HK-2 (cell line): ENCODE measurements around the gene PALLD.
"Not testable (repeated sequence)": the region's sequence is repeated elsewhere in the genome, so short reads cannot be mapped to it uniquely, and the experiment has no call there.

Experiments used
- DNase-seq: peaks from one replicate; pipeline ENCODE4 v3.0.0-alpha.2; 2018; ENCODE audit not compliant: unreplicated experiment

The PALLD gene

DNA sequence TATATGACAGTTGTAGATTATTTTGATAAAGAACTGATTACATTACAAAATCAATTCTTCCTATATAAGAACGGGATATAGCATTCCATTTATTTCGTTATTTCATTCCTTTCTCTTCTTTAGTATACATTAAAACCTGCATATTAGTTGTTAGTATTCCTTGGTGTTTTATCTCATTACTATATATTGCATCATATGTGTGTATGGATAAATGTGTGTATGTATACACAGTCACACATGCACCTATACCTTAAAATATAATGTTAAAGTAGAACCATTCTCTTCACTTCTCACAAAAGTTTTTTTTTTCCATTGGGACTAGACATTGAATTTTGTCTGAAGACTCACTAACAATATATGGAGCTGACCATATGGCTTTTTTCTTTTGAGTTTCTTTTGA lies 5.3 kb upstream of the PALLD start:
- no peak for DNase-seq

DNA sequence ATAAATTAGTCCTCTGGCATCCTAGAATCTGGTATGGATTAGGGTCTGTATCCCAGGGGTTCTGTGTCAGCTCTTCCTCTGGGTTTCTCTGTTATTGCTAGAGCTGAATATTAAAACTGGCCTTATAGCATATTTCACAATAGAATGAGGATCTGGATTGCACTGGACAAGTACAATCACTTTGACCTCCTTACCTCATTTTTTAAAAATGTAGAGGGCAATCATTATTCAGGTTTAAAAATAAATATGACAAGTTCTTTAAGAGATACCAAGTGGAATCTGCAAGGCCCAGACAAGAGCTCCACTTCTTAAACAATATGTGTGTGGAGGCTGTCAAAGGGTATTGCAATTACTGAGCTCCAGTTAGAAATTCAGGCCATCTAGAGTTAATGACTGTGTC lies 1.4 kb downstream of the PALLD start:
- no peak for DNase-seq

DNA sequence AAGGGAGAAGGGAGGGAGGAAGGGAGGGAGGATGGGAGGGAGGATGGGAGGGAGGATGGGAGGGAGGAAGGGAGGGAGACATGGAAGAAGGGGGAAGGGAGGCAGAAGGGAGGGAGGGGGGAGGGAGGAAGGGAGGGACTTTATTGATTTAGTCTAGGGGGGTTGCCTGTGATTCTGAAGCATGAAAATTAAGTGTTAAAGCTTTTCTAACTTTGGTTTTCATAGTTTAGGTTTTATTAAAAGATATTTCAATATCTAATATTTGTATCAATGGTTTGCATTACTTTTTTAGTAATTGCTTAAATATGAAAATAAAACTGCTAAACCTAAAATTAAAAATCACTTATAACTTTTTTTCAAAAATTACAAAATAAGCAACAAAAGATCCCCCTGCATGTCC lies 2.4 kb downstream of the PALLD start:
- DNase-seq, result no peak

DNA sequence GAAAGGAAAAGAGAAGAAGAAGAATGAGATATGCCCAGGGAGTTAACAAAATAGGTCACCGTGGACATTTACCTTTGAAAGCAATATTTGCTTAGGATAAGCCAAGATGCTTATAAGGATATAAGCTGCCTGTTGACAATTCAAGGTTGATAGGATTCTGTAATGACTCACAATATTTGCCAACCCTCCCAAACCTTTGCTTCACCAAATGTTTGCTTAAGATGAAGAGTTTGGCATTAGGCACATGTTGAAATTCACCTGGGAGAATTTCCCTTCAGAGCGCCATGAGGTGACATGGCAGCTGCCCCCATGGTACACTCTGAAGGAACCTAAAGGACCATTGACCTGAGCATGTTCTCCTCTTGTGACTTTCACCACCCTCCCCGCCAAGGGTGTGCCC lies 4.6 kb downstream of the PALLD start:
- DNase-seq, result no peak

DNA sequence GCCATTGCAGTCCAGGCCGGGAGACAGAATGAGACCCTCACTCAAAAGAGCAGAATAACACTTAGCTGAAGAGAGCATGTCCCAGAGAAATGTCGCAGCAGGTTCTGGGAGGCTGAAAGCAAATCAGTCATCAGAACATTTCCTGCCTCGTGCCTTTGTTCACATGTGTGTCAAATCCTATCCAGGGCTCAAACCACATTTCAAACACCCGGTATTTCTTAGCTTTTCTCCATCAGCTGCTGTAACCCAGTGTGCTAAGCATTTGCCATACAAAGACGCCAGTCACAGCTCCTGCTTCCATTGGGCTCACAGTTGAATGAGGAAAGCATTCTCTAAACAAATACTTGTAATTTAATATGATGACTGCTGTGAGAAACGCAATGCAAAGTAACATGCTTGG lies 6.0 kb downstream of the PALLD start:
- DNase-seq, result no peak

DNA sequence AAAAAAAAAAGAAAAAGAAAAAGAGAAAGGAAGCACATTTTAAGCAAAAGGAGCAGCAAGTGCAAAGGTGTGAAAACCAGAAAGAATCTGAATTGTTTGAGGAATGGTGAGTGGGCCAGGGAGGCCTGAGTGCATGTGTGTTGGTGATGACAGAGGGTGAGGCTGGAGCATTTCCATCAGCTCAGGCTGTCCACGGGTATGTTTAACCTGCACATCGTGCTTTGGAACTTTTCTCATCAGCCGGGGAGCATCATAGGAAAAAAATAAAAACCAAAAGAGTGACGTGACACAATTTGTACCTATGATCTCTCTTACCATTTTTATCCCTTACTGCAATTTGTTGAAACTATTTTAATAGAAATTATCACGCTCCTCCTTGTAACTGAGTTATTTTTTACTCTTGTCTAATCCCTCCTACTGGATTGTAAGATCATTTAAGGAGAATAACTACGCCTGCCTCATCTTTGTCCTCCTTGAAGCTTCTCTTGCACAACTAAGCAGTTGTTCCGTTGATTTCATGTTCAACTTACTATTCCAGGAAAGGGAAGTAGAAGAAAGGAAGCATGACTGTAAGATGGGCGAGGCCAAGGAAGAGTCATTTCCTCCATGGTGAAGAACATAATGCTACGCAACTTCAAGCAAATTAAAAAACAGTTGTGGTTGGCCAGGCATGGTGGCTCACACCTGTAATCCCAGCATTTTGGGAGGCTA lies 7.0 kb downstream of the PALLD start:
- DNase-seq, result no peak

DNA sequence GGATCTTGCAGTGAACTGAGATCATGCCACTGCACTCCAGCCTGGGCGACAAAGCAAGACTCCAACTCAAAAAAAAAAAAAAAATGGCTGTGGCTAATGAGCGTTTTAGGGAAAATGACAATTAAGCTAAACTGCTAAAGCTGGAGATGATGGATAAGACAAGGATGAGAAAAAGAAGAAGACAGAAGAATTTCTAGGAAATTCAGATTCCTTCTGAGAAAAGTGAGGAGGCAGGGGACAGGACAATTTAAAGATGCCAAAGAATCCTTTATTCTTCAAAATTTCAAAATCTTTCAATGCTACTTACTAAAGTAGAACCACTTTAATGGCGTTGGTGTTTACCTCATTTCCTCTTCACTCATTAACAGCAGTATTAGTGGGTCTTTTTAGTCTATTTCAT lies 7.7 kb downstream of the PALLD start:
- DNase-seq, result no peak

DNA sequence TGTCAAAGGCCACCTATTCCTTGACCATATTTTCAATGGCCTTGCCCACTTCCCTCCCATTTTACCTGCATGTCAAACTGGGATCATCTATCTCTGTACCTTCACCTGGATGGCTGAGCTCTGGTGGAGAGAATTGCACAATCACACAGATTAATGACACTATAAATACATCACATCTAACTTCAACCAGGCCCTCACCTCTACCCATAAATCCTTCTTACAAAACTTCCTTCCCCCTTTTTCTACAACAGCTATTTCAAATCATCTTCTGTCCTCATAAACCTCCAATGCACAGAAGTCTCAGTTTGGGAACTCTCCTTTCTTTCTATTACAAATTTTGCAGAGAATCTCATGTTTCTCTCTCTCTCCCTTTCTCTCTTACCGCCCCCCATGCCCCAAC lies 9.2 kb downstream of the PALLD start:
- DNase-seq, result no peak

DNA sequence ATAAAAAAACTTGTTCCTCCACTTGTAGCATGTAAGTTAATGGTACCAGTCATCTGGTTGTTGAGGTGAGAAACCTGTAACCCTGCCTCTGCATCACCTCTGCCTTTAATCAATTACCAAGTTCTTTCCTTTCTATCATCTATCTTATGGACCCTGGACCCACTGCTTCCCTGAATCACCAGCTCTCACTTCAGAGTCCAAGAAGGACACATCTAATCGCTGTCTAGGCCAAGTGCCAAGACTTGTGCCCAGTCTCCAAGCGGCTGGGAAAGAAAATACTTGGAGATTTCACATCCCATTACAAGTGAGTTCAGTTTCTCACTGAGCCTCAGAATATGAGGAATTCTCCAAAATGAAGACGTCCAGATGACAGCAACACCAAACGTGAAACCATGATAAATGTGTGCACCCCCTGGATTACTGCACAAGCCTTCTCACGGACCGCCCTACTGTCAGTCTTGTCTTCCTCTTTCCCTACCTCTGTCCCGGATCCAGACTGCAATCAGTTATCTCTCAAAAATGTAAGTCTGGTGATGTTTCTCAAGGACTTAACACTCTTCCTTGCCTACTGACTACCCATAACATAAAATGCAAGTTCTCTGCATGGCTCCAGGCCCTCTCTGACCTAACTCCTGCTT lies 10.4 kb downstream of the PALLD start:
- no peak for DNase-seq

DNA sequence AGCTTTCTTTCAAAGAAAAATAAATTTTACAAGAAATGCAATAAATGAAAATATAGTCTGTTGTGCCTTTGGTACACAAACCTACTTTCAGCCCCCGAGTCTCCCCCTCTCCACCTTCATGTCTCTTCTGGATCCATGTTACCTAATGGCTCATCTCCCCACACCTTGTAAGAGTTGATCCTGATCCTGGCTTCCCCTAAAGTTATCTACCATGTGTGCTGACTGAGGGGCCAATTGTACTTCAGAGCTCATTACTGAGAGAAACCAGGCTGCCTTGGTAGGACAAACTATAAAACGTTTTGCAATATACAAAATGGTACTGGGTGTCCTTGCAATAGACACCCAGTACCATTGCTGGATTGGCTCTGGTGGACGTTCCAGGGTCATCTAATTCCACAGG lies 11.8 kb downstream of the PALLD start:
- no peak for DNase-seq

DNA sequence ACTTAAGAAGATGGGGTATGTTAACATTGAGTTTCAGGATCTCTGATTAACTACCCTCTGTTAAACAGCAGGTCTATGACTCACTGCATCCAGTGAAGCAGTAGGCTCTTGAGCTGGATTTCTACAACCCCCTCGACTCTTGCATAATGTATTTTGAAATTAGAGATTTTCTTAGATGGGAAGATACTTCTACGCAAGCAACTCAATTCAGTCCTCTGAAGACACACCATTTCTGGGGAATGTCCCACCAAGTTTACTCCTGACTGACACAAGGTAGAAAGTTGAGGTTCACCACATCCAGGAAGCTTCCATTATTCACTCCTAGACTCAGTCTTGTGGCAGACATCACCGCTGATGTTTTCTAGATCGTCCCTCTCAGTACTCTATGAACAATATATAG lies 12.9 kb downstream of the PALLD start:
- DNase-seq, result no peak

DNA sequence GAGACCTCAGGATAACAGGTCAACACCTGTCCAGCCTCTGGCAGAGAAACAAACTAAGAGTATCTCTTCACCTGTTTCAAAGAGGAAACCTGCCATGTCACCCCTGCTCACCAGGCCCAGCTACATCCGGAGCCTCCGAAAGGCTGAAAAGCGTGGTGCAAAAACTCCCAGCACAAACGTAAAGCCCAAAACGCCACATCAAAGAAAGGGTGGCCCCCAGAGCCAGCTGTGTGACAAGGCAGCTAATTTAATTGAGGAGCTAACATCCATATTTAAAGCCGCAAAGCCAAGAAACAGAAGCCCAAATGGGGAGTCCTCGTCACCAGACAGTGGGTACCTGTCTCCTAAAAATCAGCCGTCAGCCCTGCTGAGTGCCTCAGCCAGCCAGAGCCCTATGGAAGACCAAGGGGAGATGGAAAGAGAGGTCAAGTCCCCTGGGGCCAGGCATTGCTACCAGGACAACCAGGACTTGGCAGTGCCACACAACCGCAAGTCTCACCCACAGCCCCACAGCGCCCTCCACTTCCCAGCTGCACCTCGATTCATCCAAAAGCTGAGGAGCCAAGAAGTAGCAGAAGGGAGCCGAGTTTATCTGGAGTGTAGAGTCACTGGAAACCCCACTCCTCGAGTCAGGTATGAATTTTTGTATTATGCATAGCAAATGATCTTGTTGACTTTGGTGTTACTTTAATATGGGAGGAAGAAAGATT lies 15.1 kb downstream of the PALLD start:
- DNase-seq, result no peak

DNA sequence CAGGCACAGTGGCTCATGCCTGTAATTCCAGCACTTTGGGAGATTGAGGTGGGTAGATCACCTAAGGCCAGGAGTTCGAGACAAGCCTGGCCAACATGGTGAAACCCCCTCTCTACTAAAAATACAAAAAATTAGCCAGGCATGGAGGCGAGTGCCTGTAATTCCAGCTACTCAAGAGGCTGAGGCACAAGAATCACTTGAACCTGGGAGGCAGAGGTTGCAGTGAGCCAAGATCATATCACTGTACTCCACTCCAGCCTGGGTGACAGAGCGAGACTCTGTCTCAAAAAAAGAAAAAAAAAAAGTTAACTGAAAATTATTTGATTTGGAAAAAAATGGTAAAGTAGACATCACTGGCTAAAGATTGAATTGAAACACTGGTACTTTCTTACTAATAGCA lies 17.0 kb downstream of the PALLD start:
- not testable (repeated sequence) for DNase-seq

DNA sequence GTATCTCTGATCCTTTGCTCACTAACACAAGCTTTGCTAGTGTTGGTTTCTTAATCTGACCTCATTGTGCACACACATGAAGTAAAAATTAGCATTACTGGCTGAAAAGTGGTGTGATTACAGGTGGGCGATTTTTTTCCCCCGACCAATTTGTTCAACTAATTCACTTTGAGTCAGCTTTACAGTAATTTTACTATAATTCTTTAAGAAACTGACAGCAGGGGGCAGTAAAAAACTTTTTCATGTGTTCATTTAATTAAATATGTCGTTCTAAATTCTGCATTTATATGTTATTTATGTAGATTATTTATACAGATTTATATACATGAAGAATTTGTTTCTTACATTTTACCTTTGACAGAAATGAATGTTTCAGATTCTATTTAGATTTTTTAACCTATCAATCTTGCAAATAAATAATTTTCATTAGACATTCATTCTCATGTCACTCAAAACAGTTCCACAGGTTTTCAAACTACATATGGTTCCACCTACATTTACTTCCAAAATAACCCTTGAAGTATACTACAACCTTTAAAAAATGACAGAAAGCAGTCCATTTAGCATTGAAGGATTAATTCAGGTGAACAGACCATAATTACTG lies 17.5 kb downstream of the PALLD start:
- DNase-seq, result no peak

DNA sequence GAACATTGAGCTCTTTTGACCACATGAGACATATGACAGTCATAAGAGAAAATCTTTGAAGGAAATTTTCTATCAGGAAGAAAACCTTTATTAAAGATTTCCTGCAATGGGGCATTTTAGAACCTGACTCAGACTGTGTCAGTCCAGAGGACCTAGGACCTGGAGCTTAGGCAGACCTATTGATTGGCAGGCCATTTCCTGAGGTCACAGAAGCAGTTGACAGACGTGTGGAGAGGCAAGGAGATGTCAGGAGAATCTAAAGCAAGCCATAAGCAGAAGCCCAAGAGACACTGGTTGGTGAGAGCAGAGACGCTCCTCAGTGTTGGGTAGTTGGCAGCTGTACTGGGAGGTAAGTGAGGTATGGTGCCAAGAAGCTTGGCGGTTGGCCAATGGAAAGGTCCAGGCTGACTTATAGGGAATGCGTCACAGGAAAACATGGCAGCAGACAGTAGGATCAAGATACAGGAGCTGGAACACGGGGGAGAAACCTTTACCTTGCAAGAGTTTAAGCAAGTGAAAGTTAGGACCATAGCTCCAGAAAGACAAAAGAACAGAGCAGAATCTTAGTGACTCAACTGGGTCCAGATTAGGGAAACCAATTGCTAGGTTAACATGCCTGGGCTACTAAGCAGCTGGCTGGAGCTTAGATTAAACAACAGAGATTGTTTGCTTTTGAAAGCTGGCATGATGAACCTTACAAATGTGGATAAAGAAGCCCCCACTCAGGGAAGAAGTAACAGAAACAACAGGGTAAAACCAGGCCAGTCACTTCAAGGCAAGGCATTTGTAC lies 18.6 kb downstream of the PALLD start:
- no peak for DNase-seq

DNA sequence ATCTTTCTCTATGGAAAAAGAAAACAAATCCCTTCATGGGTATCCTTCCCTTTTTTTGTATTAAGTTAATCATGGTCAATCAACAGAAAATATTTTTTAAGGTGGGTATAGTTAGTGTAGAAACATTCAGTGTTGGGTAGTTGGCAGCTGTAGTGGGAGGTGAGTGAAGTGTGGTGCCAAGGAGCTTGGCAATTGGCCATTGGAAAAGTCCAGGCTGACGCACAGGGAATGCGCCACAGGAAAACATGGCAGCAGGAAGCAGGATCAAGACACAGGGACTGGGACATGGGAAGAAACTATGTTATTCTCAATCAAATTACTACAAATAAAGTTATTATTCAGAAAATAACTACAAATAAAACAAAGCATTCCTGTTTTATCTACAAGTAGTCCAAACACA lies 20.0 kb downstream of the PALLD start:
- DNase-seq, result no peak

DNA sequence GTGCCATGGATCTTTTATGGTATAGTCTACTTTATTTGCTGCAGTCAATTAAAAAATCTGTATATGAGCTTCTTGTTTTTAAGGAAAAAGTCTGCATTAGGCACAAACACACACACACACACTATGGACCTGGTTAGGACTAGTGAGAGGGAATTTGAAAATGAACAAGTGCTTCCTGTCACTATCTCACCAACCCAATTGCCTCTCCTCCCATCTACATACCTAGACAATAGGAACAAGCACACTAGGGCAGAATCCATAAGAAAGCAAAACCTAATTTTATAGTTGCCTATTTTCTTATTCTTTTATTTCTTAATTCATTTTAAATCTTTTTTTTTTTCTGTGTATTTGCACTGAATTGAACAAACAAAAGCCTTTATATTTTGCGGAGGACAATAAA lies 22.7 kb downstream of the PALLD start:
- DNase-seq, result no peak

DNA sequence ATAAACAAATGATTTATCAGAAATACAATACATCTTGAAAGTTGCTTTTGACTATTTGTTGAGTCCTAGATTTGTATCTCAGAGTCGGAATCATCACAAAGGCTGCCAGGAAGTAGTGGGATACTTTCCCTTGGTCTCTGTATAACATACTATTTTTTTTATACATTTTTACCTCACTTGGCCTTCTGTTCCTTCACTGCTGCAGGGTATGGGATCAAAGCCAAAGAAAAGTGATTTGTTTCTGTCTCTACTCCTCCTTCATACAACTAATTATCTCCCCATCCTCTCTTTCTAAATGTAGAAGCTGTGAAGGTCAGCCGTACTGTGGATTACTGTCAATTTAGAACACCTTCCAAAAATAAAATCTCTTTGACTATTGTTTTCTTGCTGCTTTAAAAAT lies 24.9 kb downstream of the PALLD start:
- no peak for DNase-seq

DNA sequence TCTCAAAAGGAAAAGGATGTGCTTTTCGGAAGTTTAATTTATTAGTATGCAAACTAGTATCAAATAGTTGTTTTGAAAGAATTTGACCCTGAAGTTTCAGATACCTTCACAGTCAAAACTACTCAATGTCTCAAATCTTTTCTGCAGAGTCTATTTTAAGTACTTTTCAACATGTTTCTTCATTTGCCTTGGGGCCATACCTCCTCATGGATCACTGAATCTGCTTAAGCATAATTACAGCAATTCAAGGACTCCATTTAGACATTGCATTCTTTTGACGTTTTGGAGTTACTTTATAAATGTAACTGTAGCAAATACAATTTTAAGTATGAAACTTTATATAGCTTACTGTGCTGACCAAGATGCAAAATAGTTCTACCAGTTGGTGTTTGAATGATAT lies 25.5 kb downstream of the PALLD start:
- no peak for DNase-seq

DNA sequence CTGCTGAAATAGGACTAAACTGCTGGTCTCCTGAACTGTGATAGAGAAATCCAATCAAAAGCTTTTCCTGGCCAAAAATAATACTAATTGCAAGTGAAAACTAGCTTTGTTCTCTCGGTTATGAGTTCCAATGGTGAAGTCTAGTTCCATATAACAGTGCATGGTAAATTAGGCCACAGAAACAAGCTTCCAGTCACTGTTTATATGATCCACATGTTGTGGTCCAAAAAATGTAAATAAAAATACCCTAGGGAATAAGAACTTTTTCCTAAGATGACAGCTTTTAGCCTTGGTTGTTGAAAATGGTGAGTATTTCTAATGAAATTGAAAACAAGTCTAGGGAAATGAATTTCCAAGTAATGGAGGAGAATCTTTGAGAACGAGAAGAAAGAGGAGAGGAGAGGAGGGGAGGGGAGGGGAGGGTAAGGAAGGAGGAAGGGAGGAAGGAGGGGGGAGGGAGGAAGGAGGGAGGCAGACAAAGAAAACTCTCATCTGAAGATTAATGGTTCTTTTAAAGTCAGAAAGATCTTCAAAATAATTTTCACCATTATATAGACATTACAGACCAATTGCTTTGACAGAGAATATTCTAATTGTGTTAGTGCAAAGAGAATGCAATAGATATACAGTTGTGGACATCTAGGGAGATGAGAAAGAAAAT lies 26.1 kb downstream of the PALLD start:
- no peak for DNase-seq

DNA sequence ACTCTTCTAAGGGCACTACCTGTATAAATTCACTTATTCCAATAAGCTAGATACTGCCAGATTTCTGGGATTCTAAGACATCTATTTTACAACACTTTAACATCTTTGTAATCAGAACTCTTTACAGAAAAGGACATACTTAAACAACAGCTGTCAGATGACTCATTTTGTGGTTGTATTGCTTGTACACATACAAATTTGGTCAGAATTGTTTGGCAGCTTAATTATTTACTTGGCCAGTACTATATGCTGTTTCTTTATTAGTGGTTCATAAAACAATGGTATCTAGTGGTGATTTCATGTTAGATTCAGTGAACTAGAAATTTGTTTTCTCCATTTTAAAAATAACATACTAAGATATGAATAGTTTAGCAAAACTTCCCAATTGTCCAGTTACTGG lies 27.2 kb downstream of the PALLD start:
- DNase-seq, result no peak

DNA sequence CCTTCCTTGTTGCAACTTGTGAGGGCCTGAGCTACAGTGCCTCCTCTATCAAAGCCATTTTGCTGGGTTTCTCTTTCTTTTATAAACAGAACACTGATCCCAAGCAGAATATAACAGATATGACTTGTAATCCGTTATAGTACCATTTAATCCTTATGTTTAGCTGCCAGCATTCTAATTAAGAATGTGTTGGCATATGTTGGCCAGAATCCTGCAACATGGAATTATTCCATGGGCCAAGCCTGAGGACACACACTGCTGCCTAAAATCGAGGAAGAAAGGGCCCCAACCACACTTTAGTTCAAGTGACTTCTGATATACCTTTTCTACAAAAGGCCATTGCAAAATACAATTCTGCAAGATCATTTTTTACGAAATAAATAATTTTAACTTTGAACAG lies 28.0 kb downstream of the PALLD start:
- no peak for DNase-seq
